GM21576 (cell line): Measurements from ENCODE around the gene AGAP1.

Experiments
- ATAC-seq: cut with Tn5 transposase; IDR thresholded peaks from one replicate; pipeline ENCODE4 v1.9.1; 2021; ENCODE audit warnings: mild to moderate bottlenecking, moderate library complexity; ENCODE audit not compliant: unreplicated experiment

AGAP1 gene

DNA sequence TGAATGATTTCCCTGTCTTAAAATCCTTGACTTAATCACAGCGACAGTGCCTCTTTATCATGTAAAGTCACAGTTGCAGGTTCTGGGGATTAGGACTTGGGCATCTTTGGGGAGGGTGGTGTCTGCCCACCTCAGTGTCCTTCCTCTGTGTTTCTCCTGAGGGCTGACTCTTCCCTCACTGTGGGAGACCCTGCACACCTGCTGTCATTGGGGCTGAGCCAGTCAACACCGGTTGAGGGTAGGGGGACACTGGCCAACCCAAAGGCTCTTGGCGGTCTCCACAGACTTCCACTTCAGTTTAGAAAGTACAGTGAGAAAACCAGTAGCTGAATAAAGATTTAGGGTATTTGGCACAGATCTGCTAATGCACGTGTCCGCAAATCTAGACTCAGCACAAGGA lies 36.9 kb downstream of the AGAP1 start:
- ATAC-seq: no peak

DNA sequence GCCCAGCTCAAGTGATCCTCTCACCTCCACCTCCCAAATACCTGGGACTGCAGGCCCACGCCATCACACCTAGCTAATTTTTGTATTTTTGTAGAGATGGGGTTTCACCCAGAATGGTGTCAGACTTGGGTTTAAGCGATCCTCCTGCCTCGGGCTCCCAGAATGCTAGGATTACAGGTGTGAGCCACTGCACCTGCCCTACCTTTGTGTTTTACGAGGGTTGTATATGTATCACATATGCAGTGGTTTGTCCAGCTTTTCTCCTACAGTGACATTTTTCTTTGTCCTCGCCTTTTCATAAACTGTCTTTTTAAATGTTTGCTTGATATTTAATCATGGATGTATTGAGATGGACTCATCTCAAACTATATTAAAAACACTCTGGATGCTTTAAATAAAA lies 38.5 kb downstream of the AGAP1 start:
- no peak for ATAC-seq

GRCh38 chr2:235533198-235533597 lies 39.4 kb downstream of the AGAP1 start:
- ATAC-seq: no peak

GRCh38 chr2:235533616-235534385 lies 40.0 kb downstream of the AGAP1 start:
- no peak for ATAC-seq

DNA sequence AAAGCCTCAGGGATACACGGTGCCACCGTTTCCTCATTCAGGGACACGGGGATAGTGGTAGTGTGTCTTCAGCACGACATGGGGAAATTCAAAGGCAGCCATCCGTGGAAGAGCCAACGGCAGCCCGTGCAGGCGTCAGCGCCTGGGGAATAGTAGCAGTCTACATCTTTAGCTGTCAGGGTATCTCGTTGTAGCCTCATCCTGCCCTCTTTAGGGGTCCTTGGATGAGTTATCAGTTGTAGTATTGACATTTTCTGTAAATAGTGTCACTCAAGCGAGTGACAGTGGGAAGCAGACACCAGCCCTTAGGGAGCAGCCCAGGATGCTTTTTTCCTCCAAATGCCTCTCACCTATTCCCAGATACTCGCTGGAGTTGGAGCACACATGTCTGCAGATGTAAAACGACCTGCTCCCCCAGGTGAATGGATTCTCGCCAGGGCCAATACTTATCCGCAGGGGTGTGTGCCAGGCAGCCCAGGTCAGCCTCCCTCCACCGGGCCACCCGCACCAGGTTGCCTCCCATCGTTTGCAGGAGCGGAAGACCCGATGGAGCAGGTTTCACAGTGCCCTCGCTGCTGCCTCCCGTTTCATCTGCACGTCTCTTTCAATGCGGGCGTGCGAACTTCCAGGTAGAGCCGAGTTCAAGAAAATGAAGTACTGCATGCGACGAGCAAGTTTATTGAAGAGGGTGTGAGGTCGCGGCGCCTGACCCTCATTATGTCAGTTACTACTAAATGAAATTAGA lies 41.0 kb downstream of the AGAP1 start:
- no peak for ATAC-seq

- ATAC-seq: no peak
Observed at GRCh38 chr2:235535423-235536130, 41.7 kb downstream of the AGAP1 start.

- no peak for ATAC-seq
Observed at GRCh38 chr2:235536711-235537110, 42.9 kb downstream of the AGAP1 start.

GRCh38 chr2:235537186-235537585 lies 43.3 kb downstream of the AGAP1 start:
- ATAC-seq: no peak

- no peak for ATAC-seq
Observed at GRCh38 chr2:235537587-235537986, 43.7 kb downstream of the AGAP1 start.

GRCh38 chr2:235538144-235538639 lies 44.3 kb downstream of the AGAP1 start:
- no peak for ATAC-seq

DNA sequence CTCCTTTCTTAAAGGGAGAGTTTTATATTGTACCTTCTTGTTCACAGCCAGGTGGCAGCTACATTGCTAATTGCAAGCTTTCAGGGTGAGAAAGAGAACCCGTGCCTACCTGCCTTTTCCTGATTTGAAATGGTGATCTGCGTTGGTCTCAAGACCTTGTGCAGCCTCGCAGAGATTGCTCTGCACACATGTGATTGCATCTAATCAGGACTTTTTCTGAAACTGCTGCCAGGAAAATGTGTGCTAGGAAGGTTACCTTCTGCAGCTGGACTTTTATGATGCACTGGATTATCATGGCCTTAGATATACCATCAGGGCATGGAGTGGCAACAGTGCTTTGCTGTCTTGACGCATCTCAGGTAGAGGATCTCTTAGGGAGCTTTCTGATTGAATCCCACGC lies 45.1 kb downstream of the AGAP1 start:
- ATAC-seq: no peak

GRCh38 chr2:235539773-235540172 lies 45.9 kb downstream of the AGAP1 start:
- ATAC-seq: no peak

DNA sequence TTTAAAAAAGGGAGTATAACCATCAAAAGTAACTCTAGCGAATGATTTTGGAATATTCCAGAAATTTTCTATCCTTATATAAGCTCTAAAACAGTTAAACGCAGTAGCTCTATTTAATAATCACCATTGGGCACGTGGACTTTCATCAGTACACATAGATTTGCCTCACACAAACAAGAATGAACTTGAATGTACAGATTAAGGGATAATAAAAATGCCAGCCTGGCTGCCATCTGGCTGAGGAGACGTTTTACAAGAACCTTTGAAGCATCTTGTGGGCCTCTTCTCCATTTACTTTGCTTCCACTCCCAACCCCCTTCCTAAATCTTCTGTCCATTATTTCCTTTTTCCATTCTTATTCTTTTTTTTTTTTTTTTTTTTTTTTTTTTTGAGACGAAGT lies 47.2 kb downstream of the AGAP1 start:
- no peak for ATAC-seq

DNA sequence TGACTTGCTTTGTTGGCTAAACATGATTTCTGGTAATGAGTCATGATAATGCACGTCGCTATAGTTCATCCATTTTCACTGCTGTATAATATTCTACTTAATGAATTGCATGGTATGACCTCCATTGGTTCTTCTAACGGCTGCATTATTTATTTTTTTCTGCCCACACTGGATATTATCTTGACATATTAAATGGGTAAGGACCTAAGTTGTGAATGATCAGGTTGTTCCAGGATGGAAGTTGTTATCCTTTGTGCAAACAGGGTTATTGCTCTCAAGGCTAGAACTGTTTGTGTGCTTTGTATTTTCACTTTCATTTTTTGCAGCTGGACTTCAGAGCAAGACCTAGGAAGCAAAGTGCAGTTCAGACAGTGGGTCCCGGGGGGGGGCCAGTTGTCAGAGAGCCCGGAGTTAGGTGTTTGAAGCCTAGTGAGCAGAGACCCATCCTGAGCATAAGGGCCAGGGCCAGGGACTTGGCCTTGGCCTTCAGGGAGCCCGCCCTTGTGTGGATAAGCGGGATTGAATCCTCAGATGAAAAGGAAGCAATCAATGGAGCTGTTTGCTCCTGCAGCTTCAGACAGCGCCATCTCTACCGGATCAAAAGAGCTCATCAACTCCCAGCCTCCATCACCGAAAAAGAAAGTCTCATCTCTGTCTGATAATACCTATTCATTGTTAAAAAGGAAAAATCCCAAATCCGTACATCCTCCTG lies 48.2 kb downstream of the AGAP1 start:
- no peak for ATAC-seq

DNA sequence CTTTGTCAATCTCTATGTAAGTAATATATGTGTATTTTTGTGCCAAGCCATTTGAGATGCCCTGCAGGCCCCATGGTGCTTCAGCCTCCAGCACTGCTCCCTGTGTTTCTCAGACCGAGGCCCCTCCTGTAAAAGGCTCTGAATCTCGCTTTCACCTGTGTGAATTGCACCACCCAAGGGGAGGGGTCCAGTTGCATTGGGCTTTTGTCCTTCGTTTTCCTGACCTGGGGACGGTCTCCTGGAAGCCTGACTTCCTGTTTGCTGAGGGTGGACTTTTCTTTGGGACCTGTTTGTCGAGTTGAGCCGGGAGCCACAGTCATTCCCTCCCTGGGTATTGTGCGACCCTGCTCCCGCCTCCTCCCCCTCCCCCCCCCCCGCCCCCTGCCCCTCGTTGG lies 48.9 kb downstream of the AGAP1 start:
- no peak for ATAC-seq

GRCh38 chr2:235543128-235543750 lies 49.4 kb downstream of the AGAP1 start:
- ATAC-seq: no peak

DNA sequence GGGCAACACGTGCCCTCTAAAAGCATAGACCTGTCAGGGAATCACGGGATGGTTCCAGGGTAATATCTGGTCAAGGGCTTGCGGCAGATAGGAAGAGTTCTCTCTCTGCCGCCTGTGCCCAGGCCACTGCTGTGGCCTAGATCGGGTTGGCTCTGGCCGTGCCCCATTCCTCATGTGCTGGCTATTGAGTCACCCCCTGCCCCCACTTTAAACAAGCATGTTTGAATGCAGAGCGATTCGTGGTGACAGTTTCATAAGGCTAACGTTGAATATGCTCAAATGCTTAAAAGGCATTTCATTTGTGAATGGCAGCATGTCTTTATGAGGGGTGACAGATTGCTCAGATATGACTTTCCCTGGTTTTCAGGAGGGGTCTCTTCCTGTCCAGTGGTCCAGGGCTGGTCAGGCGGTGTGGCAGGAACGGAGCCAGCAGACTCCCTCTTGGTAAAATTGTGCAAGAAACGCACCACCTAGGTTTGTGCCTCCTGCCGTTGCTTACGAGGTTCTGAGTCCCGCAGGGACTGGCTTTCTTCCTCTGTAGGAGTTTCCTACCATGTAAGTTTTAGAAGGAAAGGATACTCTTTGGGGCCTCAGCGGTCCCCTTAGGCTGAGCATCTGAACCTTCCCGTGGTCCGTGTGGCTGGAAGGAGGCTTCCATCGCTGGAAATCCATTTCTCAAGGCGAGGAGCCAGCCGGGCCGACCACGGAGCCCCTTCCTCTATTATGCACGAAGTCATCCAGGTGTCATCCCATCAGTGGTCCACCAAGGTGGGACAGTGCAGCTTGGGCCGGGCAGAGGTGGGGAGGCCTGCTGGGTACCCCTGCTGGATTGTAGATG lies 50.2 kb downstream of the AGAP1 start:
- ATAC-seq: no peak

GRCh38 chr2:235544689-235544969 lies 50.8 kb downstream of the AGAP1 start:
- ATAC-seq: no peak

GRCh38 chr2:235545339-235546150 lies 51.7 kb downstream of the AGAP1 start:
- no peak for ATAC-seq
